Liver (tissue), 9 donors: Measurements from ENCODE around the gene SNIP1. TPM values are rescaled to one million over a fixed set of nuclear protein-coding genes. Genes with fewer than 3 reads are reported as not detected.

Experiments
- DNase-seq: peaks from one replicate; pipeline ENCODE4 v3.0.0-alpha.2; 2017; ENCODE audit warnings: low spot score
- H3K27ac ChIP-seq, 2 donors: one replicate each; pipeline ENCODE4 v1.7.0; 2013; ENCODE audit warnings: inconsistent platforms in 2 of 2, low read length in 2 of 2, control low read depth in 1 of 2, low read depth in 1 of 2, mild to moderate bottlenecking in 1 of 2
- H3K27me3 ChIP-seq, 4 donors: one replicate each; pipeline versions ENCODE4 v1.6.1 to v1.7.0; 2013; ENCODE audit warnings: low read length in 3 of 4, inconsistent platforms in 1 of 4, mild to moderate bottlenecking in 1 of 4, moderate library complexity in 1 of 4; ENCODE audit not compliant: control insufficient read depth in 4 of 4, insufficient read depth in 4 of 4
- H3K36me3 ChIP-seq, 4 donors: one replicate each; pipeline versions ENCODE4 v1.6.1 to v1.7.0; 2013; ENCODE audit warnings: low read length in 3 of 4, mild to moderate bottlenecking in 3 of 4, low read depth in 1 of 4, moderate library complexity in 1 of 4; ENCODE audit not compliant: control insufficient read depth in 4 of 4, insufficient read depth in 3 of 4
- H3K4me1 ChIP-seq, 4 donors: one replicate each; pipeline versions ENCODE4 v1.6.1 to v1.7.0; 2013; ENCODE audit warnings: low read length in 3 of 4, mild to moderate bottlenecking in 3 of 4, moderate library complexity in 1 of 4; ENCODE audit not compliant: control insufficient read depth in 4 of 4, insufficient read depth in 4 of 4
- H3K4me3 ChIP-seq, 3 donors: one replicate each; pipeline versions ENCODE4 v1.6.1 to v1.7.0; 2013; ENCODE audit warnings: low read length in 3 of 3, control low read depth in 1 of 3, low read depth in 1 of 3, mild to moderate bottlenecking in 1 of 3
- H3K9ac ChIP-seq, 2 donors: one replicate each; pipeline ENCODE4 v1.7.0; 2013; ENCODE audit warnings: low read length in 2 of 2, mild to moderate bottlenecking in 2 of 2, moderate library complexity in 2 of 2, control low read depth in 1 of 2, low read depth in 1 of 2
- H3K9me3 ChIP-seq, 4 donors: one replicate each; pipeline versions ENCODE4 v1.6.1 to v1.7.0; 2013; ENCODE audit warnings: low read length in 3 of 4; ENCODE audit not compliant: control insufficient read depth in 4 of 4
- CTCF ChIP-seq: fragments of 150-350 bp; IDR thresholded peaks from 2 replicates; pipeline ENCODE4 v1.5.1; 2017; ENCODE audit warnings: improper control_type of control experiment, low read depth, low read length; ENCODE audit not compliant: missing input control
- EGR1 ChIP-seq, 2 donors: IDR thresholded peaks; 2 replicates each; pipeline ENCODE4 v1.6.1; 2016 to 2018; ENCODE audit warnings: antibody characterized with exemption in 2 of 2, low read depth in 2 of 2
- FOXA1 ChIP-seq: IDR thresholded peaks from 2 replicates; pipeline ENCODE4 v1.6.1; 2016; ENCODE audit warnings: antibody characterized with exemption
- FOXA2 ChIP-seq: IDR thresholded peaks from 2 replicates; pipeline ENCODE4 v1.6.1; 2016; ENCODE audit warnings: antibody characterized with exemption
- GABPA ChIP-seq, 2 donors: IDR thresholded peaks in 1 of 2; conservative IDR thresholded peaks in 1 of 2; 2 replicates each; pipeline ENCODE4 v1.6.1; 2016; ENCODE audit warnings: antibody characterized with exemption in 2 of 2, mild to moderate bottlenecking in 1 of 2, moderate library complexity in 1 of 2
- HNF4A ChIP-seq, 2 donors: conservative IDR thresholded peaks; 2 replicates each; pipeline ENCODE4 v1.6.1; 2016; ENCODE audit warnings: antibody characterized with exemption in 2 of 2, mild to moderate bottlenecking in 2 of 2
- HNF4G ChIP-seq: IDR thresholded peaks from 2 replicates; pipeline ENCODE4 v1.6.1; 2016; ENCODE audit warnings: antibody characterized with exemption
- JUND ChIP-seq, 2 donors: IDR thresholded peaks; 2 replicates each; pipeline ENCODE4 v1.6.1; 2016; ENCODE audit warnings: antibody characterized with exemption in 2 of 2
- NR2F2 ChIP-seq: IDR thresholded peaks from 2 replicates; pipeline ENCODE4 v1.6.1; 2016; ENCODE audit warnings: antibody characterized with exemption
- RAD21 ChIP-seq, 2 donors: IDR thresholded peaks; 2 replicates each; pipeline ENCODE4 v1.6.1; 2016; ENCODE audit warnings: antibody characterized with exemption in 2 of 2, mild to moderate bottlenecking in 2 of 2
- RXRA ChIP-seq, 2 donors: IDR thresholded peaks; 2 replicates each; pipeline ENCODE4 v1.6.1; 2017 to 2018; ENCODE audit warnings: antibody characterized with exemption in 2 of 2, mild to moderate bottlenecking in 1 of 2
- SP1 ChIP-seq: IDR thresholded peaks from 2 replicates; pipeline ENCODE4 v1.6.1; 2018; ENCODE audit warnings: antibody characterized with exemption, mild to moderate bottlenecking
- TAF1 ChIP-seq: conservative IDR thresholded peaks from 2 replicates; pipeline ENCODE4 v1.6.1; 2016; ENCODE audit warnings: antibody characterized with exemption, mild to moderate bottlenecking
- YY1 ChIP-seq: IDR thresholded peaks from 2 replicates; pipeline ENCODE4 v1.6.1; 2016; ENCODE audit warnings: antibody characterized with exemption, mild to moderate bottlenecking
- WGBS: extraction: QIAGEN DNeasy Blood & Tissue Kit; methylation state at CpG from one replicate; pipeline ENCODE4 v1.1.7; 2013; 5-methylcytosine and 5-hydroxymethylcytosine counted together
- polyA plus RNA-seq, 2 donors: library from polyadenylated mRNA; stranded (reverse) in 1 of 2; unstranded in 1 of 2; fragments of 200-250 nt in 1 of 2; fragments of >200 nt in 1 of 2; fragmentation: Nextera tagmentation in 1 of 2; extraction: Ambion mirVana in 1 of 2; gene quantifications; one replicate each; pipeline versions ENCODE4 v1.2.1 to v1.2.3, GENCODE V29; 2013 to 2015
- total RNA-seq, 2 donors: library from RNA; depleted of rRNA; stranded (reverse); fragments of >200 nt; gene quantifications; one replicate each; pipeline ENCODE4 v1.2.3, GENCODE V29; 2014
- TF ChIP-seq, protein P1 (sequence below): IDR thresholded peaks from 2 replicates; pipeline ENCODE4 v1.6.1; 2016; ENCODE audit warnings: antibody characterized with exemption
- TF ChIP-seq, protein P2 (sequence below): IDR thresholded peaks from 2 replicates; pipeline ENCODE4 v1.6.1; 2016; ENCODE audit warnings: antibody characterized with exemption, mild to moderate bottlenecking
- TF ChIP-seq, protein P3 (sequence below): IDR thresholded peaks from 2 replicates; pipeline ENCODE4 v1.6.1; 2016; ENCODE audit warnings: antibody characterized with exemption
- TF ChIP-seq, protein P4 (sequence below): IDR thresholded peaks from 2 replicates; pipeline ENCODE4 v1.6.1; 2016; ENCODE audit warnings: antibody characterized with exemption
- donor health status: healthy.
- donor health status: healthy.
- donor health status: healthy.
- donor health status: healthy.
- donor health status: healthy.

SNIP1 gene
- total and polyA plus RNA-seq, 4 donors, result 1.8 to 9.7 (median 5.3) TPM

DNA sequence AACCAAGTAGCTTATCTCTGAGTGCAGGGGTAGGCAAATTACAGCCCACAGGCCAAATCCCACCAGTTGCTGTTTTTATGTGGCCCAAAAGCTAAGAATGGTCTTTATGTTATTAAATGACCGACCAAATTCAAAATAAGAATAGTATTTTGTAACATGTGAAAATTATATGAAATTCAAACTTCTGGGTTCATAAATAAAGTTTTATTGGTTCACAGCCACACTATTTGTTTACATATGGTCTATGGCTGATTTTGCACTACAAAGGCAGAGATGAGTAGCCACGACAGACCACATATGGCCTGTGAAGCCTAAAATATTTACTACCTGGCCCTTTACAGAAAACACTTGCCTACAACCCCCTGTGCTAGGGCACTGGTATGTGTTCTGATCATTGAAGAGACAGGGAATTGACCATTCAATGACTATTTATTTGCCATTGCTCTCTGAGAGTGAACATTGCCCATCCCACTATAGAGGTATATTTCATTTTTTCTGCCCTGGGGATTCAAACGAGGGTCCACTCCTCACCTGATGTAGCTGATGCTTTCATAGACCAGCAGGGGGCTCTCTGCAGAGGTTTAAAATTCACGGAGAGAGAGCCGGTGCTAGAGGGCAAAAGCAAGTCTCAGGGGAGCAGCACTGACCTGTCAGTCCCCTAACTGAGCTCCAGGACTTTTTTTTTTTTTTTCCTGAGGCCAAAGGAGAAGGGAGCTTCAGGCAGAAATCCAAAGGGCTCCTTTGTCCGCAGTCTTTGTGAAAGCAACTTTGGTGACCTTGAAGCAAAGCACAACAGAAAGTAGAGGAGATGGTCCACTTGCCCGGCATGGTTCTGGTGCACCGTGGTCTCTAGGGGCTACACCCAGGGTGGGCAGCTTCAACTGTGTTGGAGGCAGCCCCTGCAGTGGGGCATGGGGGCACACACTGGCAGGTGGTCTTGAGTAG is 48.9 kb upstream of the SNIP1 start:
- DNase-seq, result no peak
- Histone ChIP-seq H3K9ac (no peak overlapping the region), H3K27me3 (no peaks in the 10 kb centered on the region), H3K4me3 (no peak overlapping the region), H3K27ac (no peak overlapping the region), H3K9me3 (no peaks in the 10 kb centered on the region), H3K4me1 (peaks cover 0 to 3% (median 1%) of the 10 kb centered on the region in 4 donors), H3K36me3 (no peaks in the 10 kb centered on the region)
- peak; percentile 61 for TF ChIP-seq CTCF
- TF ChIP-seq GABPA (IDR thresholded peaks at IDR 0.05 in 1 of 2, conservative IDR thresholded peaks at IDR 0.05 in 1 of 2), result no peak
- peak; percentile 67 to 79 for TF ChIP-seq RAD21 (IDR thresholded peaks at IDR 0.05)
- WGBS, result 33% methylated on average over 8 of the region's 8 CpGs

DNA sequence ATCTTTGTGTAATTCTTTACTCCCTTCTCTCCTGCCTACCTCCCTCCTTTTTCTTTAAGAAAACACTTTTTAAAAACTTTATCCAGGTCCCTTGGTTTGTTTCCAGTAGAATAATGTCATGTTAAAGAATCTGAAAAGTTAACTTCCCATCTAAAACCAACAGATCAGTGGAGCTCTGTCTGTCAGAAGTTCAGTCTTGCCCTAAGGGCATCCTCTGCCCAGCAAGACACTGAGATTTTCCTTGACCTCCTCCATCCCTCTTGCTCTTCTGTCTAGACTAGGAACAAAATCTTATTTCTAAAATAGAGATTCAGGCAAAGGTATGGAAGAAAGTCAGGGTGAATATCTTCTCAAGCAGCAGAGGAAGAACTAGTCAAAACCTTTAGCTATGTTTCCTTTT is 47.3 kb upstream of the SNIP1 start:
- H3K9me3 ChIP-seq, result no peaks in the 10 kb centered on the region
- H3K27ac ChIP-seq, result no peak overlapping the region
- DNase-seq, result no peak
- no peaks in the 10 kb centered on the region for H3K36me3 ChIP-seq
- peaks cover 0 to 3% (median 1%) of the 10 kb centered on the region in 4 donors for H3K4me1 ChIP-seq
- no peaks in the 10 kb centered on the region for H3K27me3 ChIP-seq
- H3K9ac ChIP-seq, result no peak overlapping the region
- TF ChIP-seq, protein P1, sequence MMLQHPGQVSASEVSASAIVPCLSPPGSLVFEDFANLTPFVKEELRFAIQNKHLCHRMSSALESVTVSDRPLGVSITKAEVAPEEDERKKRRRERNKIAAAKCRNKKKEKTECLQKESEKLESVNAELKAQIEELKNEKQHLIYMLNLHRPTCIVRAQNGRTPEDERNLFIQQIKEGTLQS, result no peak
- TF ChIP-seq NR2F2, result no peak
- TF ChIP-seq, protein P2, sequence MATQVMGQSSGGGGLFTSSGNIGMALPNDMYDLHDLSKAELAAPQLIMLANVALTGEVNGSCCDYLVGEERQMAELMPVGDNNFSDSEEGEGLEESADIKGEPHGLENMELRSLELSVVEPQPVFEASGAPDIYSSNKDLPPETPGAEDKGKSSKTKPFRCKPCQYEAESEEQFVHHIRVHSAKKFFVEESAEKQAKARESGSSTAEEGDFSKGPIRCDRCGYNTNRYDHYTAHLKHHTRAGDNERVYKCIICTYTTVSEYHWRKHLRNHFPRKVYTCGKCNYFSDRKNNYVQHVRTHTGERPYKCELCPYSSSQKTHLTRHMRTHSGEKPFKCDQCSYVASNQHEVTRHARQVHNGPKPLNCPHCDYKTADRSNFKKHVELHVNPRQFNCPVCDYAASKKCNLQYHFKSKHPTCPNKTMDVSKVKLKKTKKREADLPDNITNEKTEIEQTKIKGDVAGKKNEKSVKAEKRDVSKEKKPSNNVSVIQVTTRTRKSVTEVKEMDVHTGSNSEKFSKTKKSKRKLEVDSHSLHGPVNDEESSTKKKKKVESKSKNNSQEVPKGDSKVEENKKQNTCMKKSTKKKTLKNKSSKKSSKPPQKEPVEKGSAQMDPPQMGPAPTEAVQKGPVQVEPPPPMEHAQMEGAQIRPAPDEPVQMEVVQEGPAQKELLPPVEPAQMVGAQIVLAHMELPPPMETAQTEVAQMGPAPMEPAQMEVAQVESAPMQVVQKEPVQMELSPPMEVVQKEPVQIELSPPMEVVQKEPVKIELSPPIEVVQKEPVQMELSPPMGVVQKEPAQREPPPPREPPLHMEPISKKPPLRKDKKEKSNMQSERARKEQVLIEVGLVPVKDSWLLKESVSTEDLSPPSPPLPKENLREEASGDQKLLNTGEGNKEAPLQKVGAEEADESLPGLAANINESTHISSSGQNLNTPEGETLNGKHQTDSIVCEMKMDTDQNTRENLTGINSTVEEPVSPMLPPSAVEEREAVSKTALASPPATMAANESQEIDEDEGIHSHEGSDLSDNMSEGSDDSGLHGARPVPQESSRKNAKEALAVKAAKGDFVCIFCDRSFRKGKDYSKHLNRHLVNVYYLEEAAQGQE, result no peak
- no peak for TF ChIP-seq TAF1
- TF ChIP-seq, protein P3, sequence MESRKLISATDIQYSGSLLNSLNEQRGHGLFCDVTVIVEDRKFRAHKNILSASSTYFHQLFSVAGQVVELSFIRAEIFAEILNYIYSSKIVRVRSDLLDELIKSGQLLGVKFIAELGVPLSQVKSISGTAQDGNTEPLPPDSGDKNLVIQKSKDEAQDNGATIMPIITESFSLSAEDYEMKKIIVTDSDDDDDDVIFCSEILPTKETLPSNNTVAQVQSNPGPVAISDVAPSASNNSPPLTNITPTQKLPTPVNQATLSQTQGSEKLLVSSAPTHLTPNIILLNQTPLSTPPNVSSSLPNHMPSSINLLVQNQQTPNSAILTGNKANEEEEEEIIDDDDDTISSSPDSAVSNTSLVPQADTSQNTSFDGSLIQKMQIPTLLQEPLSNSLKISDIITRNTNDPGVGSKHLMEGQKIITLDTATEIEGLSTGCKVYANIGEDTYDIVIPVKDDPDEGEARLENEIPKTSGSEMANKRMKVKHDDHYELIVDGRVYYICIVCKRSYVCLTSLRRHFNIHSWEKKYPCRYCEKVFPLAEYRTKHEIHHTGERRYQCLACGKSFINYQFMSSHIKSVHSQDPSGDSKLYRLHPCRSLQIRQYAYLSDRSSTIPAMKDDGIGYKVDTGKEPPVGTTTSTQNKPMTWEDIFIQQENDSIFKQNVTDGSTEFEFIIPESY, result no peak
- no peak for TF ChIP-seq YY1
- no peak for TF ChIP-seq JUND (IDR thresholded peaks at IDR 0.05)
- no peak for TF ChIP-seq EGR1 (IDR thresholded peaks at IDR 0.05; ENCODE audit: low read depth in 2 of 2)
- TF ChIP-seq, protein P4, sequence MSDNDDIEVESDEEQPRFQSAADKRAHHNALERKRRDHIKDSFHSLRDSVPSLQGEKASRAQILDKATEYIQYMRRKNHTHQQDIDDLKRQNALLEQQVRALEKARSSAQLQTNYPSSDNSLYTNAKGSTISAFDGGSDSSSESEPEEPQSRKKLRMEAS, result no peak
- TF ChIP-seq CTCF, result no peak
- no peak for TF ChIP-seq HNF4A (conservative IDR thresholded peaks at IDR 0.05)
- TF ChIP-seq FOXA2, result no peak
- TF ChIP-seq SP1, result no peak
- TF ChIP-seq RXRA (IDR thresholded peaks at IDR 0.05), result no peak
- no peak for TF ChIP-seq RAD21 (IDR thresholded peaks at IDR 0.05)
- no peak for TF ChIP-seq FOXA1
- no peak for TF ChIP-seq GABPA (IDR thresholded peaks at IDR 0.05 in 1 of 2, conservative IDR thresholded peaks at IDR 0.05 in 1 of 2)
- TF ChIP-seq HNF4G, result no peak
- H3K4me3 ChIP-seq, result no peak overlapping the region
